GM12875 (cell line): Measurements from ENCODE around the gene ARID1B.

Experiments
- H3K4me3 ChIP-seq: one replicate; pipeline ENCODE4 v1.5.1; 2011; ENCODE audit warnings: low read depth, low read length, control low read depth
- CTCF ChIP-seq: IDR thresholded peaks from 2 replicates; pipeline ENCODE4 v1.5.1; 2011; ENCODE audit warnings: low read depth, mild to moderate bottlenecking, control low read depth, inconsistent platforms, low read length, moderate library complexity, borderline replicate concordance; ENCODE audit not compliant: insufficient read depth

The ARID1B gene

GRCh38 chr6:157107915-157108651 is 330.9 kb downstream of the ARID1B start:
- H3K4me3 ChIP-seq: no peak overlapping the region

GRCh38 chr6:157108923-157109322 is 331.7 kb downstream of the ARID1B start:
- TF ChIP-seq CTCF: no peak
- no peak overlapping the region for H3K4me3 ChIP-seq

More at GRCh38 chr6:157107915-157108651, 330.9 kb downstream of the ARID1B start:
- no peak for TF ChIP-seq CTCF

- no peak for TF ChIP-seq CTCF
- no peak overlapping the region for H3K4me3 ChIP-seq
Measured at GRCh38 chr6:157110607-157111006, 333.4 kb downstream of the ARID1B start.

GRCh38 chr6:157113389-157113788 is 336.2 kb downstream of the ARID1B start:
- no peak overlapping the region for H3K4me3 ChIP-seq
- TF ChIP-seq CTCF: no peak

GRCh38 chr6:157116426-157116825 is 339.2 kb downstream of the ARID1B start:
- TF ChIP-seq CTCF: no peak
- H3K4me3 ChIP-seq: no peak overlapping the region

- no peak overlapping the region for H3K4me3 ChIP-seq
- no peak for TF ChIP-seq CTCF
Measured at GRCh38 chr6:157117431-157118095, 340.4 kb downstream of the ARID1B start.

- no peak overlapping the region for H3K4me3 ChIP-seq
- no peak for TF ChIP-seq CTCF
Measured at GRCh38 chr6:157119502-157120027, 342.4 kb downstream of the ARID1B start.
